Measurements from ENCODE around the gene MOGAT2. TPM values are rescaled to one million over a fixed set of nuclear protein-coding genes. Genes with fewer than 3 reads are reported as not detected.

MOGAT2 gene
- total and polyA plus RNA-seq, 8 donors: not detected

DNA sequence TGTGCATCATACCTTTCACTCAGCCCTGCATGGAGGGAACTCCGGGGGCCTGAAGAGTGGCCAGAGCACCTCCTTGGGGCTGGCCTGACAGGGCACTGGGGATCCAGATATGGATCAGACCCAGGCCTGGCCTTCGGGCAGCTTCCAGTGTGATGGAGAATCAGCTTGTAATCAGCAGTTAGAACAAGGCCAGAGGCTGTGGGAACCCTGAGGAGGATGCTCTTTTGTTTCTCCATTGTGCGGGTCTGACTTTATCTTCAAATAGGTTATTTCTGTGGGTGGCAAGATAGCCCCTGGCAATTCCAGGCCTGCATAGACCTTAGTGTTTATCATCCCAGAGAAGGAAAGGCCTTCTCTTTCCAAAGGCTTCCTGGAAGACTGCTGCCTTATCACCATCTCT is 63.2 kb downstream of the MOGAT2 start:
- Histone ChIP-seq H3K27ac (no peak overlapping the region), H3K9me3 (no peaks in the 10 kb centered on the region), H3K36me3 (peaks cover 0 to 4% of the 10 kb centered on the region in 2 donors), H3K4me1 (peaks cover 0 to 36% of the 10 kb centered on the region in 2 donors), H3K27me3 (no peaks in the 10 kb centered on the region), H3K4me3 (no peak overlapping the region)
- ATAC-seq (no peak), DNase-seq (no peak)
- intact Hi-C loops (cut with DNase I): no loop called here
- TF ChIP-seq, protein P1, sequence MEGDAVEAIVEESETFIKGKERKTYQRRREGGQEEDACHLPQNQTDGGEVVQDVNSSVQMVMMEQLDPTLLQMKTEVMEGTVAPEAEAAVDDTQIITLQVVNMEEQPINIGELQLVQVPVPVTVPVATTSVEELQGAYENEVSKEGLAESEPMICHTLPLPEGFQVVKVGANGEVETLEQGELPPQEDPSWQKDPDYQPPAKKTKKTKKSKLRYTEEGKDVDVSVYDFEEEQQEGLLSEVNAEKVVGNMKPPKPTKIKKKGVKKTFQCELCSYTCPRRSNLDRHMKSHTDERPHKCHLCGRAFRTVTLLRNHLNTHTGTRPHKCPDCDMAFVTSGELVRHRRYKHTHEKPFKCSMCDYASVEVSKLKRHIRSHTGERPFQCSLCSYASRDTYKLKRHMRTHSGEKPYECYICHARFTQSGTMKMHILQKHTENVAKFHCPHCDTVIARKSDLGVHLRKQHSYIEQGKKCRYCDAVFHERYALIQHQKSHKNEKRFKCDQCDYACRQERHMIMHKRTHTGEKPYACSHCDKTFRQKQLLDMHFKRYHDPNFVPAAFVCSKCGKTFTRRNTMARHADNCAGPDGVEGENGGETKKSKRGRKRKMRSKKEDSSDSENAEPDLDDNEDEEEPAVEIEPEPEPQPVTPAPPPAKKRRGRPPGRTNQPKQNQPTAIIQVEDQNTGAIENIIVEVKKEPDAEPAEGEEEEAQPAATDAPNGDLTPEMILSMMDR (IDR thresholded peaks at IDR 0.05): no peak

DNA sequence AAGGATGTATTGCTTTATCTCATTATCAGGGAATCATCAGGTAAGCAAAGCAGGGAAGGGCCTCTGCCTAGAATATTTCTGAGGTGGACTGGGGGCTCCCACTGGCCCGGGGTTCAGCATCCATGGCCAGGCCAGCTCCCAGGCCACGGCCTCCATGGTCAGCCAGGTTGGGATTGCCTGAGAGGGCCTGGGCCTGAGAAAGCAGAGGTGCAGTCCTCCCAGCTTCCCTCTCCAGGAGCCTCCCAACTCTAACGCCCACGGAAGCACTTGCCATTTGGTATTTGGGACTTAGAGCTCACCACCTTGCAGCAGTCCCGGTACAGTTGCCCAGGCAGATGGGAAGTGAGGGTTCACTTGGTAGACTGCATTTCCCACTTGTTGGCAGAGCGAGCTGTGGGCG is 63.7 kb downstream of the MOGAT2 start:
- peaks cover 0 to 4% of the 10 kb centered on the region in 2 donors for H3K36me3 ChIP-seq
- intact Hi-C loops (cut with DNase I): no loop called here
- no peaks in the 10 kb centered on the region for H3K9me3 ChIP-seq
- no peak for ATAC-seq
- peaks cover 0 to 32% of the 10 kb centered on the region in 2 donors for H3K4me1 ChIP-seq
- no peak for DNase-seq
- no peak overlapping the region for H3K27ac ChIP-seq
- TF ChIP-seq, protein P1 (IDR thresholded peaks at IDR 0.05): no peak
- no peak overlapping the region for H3K4me3 ChIP-seq
- no peaks in the 10 kb centered on the region for H3K27me3 ChIP-seq

DNA sequence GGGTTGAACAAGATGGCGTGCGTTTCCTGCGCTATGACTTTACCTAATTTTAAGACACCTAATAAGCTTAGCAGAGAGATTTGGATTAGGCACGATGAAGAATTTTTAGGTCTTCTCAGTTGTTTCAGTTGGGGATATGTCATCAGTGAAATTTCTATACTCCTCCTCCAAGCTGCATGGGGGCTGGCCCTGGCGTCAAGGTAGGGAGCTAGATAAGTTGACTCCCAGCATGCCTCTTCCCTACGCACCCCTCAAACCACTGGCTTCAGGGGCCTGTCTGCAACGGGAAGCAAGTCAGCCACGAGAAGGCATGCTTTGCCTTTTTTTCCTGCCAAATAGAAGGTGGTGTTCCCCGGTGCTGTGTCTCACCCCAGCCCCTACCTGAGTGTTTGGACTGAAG is 64.2 kb downstream of the MOGAT2 start:
- no peak overlapping the region for H3K27ac ChIP-seq
- no peak overlapping the region for H3K4me3 ChIP-seq
- no peaks in the 10 kb centered on the region for H3K27me3 ChIP-seq
- no peak for ATAC-seq
- H3K36me3 ChIP-seq: peaks cover 0 to 4% of the 10 kb centered on the region in 2 donors
- intact Hi-C loops (cut with DNase I): no loop called here
- no peaks in the 10 kb centered on the region for H3K9me3 ChIP-seq
- H3K4me1 ChIP-seq: peaks cover 0 to 27% of the 10 kb centered on the region in 2 donors
- DNase-seq: no peak
- TF ChIP-seq, protein P1 (IDR thresholded peaks at IDR 0.05): no peak

Other genes with a start within 250 kb of the MOGAT2 start
- gene GDPD5, start 191.9 kb upstream of the MOGAT2 start, total RNA-seq: 10 to 100 TPM; 10.5 to 15.5 TPM
- 10 to 100 TPM; 24.0 to 34.8 (median 28.4) TPM for gene GDPD5, start 191.9 kb upstream of the MOGAT2 start, polyA plus RNA-seq (ENCODE audit: insufficient read length in 6 of 6)
- 100 to 1,000 TPM; 358 to 516 TPM for gene SERPINH1, start 155.6 kb upstream of the MOGAT2 start, total RNA-seq
- gene SERPINH1, start 155.6 kb upstream of the MOGAT2 start, polyA plus RNA-seq (ENCODE audit: insufficient read length in 6 of 6): 100 to 1,000 TPM; 390 to 538 (median 458) TPM
- gene MAP6, start 48.8 kb upstream of the MOGAT2 start, total RNA-seq: 1 to 10 TPM; 5.9 to 6.6 TPM
- gene MAP6, start 48.8 kb upstream of the MOGAT2 start, polyA plus RNA-seq (ENCODE audit: insufficient read length in 6 of 6): 1 to 10 TPM; 7.0 to 9.8 (median 8.7) TPM
- 10 to 100 TPM in 1 of 2 donors, 1 to 10 TPM in 1; 8.1 to 14.9 TPM for gene DGAT2, start 50.9 kb downstream of the MOGAT2 start, total RNA-seq
- 1 to 10 TPM; 1.2 to 1.7 (median 1.4) TPM for gene DGAT2, start 50.9 kb downstream of the MOGAT2 start, polyA plus RNA-seq (ENCODE audit: insufficient read length in 6 of 6)
- gene UVRAG, start 97.4 kb downstream of the MOGAT2 start, total RNA-seq: 10 to 100 TPM; 29.6 to 36.0 TPM
- 10 to 100 TPM; 19.3 to 23.0 (median 21.5) TPM for gene UVRAG, start 97.4 kb downstream of the MOGAT2 start, polyA plus RNA-seq (ENCODE audit: insufficient read length in 6 of 6)